Activated CD4-positive, CD25-positive, alpha-beta regulatory T cell treated with anti-CD3 and anti-CD28 coated beads, Interleukin-2, amount 50 U/mL, for 24 hours (primary cell): Measurements from ENCODE around the gene RDH13.
"Not testable (repeated sequence)": the region's sequence is repeated elsewhere in the genome, so short reads cannot be mapped to it uniquely, and the experiment has no call there.

ENCODE experiments used
- ATAC-seq, 2 donors: fragments of 150-1000 bp; cut with Tn5 transposase; one replicate each; pipeline ENCODE4 v1.10.0; 2021; ENCODE audit warnings: mild to moderate bottlenecking in 1 of 2, moderate library complexity in 1 of 2

The RDH13 gene

DNA sequence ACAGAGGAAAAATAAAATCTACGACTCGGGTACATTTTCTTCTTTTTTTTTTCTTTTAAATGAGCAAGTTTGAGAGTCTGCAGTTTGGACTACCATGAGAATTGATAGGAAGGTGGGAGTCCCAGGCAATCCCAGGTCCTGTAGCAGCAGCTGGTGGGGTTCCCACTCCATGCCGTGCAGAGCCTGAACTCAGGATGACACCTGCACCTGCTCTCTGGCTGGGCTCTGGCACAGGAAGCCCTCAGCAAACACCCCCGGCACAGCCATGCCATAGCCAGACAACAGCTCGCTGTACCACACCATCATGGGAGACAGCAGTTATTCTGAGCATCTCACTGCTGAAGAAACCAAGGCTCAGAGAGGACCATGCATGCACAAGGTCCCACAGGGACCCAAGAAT lies 18.7 kb downstream of the RDH13 start:
- ATAC-seq = no peak

GRCh38 chr19:55042688-55043087 lies 20.3 kb downstream of the RDH13 start:
- no peak for ATAC-seq

DNA sequence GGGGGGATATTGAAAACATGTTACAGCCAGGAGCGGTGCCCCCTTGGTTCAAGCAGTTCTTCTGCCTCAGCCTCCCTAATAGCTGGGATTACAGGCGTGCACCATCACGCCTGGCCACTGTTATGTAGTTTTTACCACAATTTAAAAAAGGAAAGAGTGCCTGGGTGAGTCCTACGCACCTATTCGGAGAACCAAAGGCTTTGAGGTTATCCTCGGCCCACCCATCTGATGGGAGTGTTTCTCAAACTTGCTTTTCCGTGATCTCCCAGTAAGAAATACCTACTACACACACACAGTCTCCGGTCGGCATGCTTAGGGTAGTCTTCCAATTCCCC lies 20.6 kb downstream of the RDH13 start:
- ATAC-seq = no peak

- ATAC-seq = peak; percentile 69 to 71
Measured at GRCh38 chr19:55041627-55042343, 21.2 kb downstream of the RDH13 start.

DNA sequence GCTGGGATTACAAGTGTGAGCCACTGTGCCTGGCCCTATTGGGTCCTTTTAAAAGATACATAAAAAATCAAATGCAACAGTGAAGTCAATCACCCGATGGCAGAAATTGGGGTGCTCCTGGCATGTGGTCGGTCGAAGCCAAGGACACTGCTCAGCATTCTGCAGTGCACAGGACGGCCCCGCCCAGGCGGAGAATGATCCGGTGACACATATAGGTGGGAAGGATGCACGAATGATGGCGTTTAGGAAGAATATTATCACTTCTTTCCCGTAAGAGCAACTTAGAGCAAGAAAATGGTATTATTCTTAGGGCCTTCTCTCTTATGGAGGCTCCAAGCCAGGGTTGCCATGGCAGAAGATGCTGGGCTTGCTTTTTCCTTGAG lies 21.7 kb downstream of the RDH13 start:
- ATAC-seq = no peak

GRCh38 chr19:55040654-55041053 lies 22.3 kb downstream of the RDH13 start:
- not testable (repeated sequence) for ATAC-seq

- not testable (repeated sequence) for ATAC-seq
Measured at GRCh38 chr19:55037603-55038002, 25.3 kb downstream of the RDH13 start.

DNA sequence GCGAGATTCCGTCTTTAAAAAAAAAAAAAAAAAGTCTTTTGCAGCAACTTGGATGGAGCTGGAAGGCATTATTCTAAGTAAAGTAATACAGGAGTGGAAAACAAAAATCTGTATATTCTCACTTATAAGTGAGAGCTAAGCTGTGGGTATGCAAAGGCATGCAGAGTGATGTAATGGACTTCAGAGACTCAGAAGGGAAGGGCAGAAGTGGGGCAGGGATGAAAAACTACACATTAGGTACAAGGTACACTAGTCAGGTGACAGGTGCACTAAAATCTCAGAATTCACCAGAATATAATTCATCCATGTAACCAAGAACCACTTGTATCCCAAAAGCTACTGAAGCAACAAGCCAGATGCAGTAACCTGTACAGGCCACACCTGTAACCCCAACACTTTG lies 26.9 kb downstream of the RDH13 start:
- ATAC-seq = no peak

- no peak for ATAC-seq
Measured at GRCh38 chr19:55034751-55035150, 28.2 kb downstream of the RDH13 start.

- not testable (repeated sequence) for ATAC-seq
Measured at GRCh38 chr19:55032976-55033643, 29.8 kb downstream of the RDH13 start.

- no peak for ATAC-seq
Measured at GRCh38 chr19:55032170-55032800, 30.7 kb downstream of the RDH13 start.

GRCh38 chr19:55031178-55031577 lies 31.8 kb downstream of the RDH13 start:
- no peak for ATAC-seq

GRCh38 chr19:55028757-55029156 lies 34.2 kb downstream of the RDH13 start:
- ATAC-seq = no peak

- no peak for ATAC-seq
Measured at GRCh38 chr19:55027472-55028337, 35.2 kb downstream of the RDH13 start.

GRCh38 chr19:55027140-55027471 lies 35.8 kb downstream of the RDH13 start:
- not testable (repeated sequence) for ATAC-seq

GRCh38 chr19:55024111-55024510 lies 38.8 kb downstream of the RDH13 start:
- ATAC-seq = no peak

DNA sequence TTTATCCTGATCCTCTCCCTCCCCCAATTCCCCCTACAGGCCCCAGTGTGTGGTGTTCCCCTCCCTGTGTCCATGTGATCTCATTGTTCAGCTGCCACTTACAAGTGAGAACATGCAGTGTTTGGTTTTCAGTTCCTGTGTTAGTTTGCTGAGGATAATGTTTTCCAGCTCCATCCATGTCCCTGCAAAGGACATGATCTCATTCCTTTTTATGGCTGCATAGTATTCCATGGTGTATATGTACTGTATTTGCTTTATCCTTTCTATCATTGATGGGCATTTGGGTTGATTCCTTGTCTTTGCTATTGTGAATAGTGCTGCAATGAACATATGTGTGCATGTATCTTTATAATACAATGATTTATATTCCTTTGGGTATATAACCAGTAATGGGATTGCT lies 42.6 kb downstream of the RDH13 start:
- ATAC-seq = not testable (repeated sequence)

DNA sequence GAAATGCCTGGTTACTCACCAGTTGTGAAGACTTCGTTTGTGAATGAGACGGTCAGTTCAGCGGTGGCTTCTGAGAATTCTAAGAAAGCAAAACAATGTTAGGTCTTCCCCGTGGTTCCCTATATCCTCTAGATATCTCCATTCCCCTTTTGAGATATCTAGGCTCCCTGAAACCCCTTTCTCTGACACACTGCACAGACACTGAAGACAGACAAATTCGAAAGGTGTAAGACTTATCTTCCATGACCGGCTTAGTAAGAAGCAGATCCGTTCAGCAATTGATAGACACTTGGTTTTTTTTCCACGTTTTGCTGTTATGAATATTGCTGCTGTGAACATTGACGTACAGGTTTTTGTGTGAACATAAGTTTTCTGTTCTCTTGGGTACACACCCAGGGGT lies 44.3 kb downstream of the RDH13 start:
- ATAC-seq = no peak

DNA sequence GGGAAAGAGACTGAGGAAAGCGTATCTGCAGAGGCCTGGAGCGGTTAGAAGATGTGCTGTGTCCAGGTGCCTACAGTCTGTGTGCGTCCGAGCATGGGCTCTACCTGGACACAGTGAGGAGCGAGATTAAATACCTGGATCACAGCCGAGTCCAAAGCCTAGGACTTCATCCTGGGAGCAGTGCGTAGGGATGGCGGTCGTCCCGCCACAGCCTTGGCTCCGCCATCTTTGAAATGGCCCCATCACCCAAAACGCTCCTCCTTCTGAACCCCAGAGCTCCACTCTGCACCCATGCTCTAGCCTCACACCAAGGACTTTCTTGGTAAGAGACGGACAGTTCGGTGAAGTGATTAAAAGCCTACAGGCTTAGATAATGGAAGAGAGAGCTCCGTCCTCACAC lies 44.7 kb downstream of the RDH13 start:
- ATAC-seq = no peak

GRCh38 chr19:55016017-55016416 lies 46.9 kb downstream of the RDH13 start:
- ATAC-seq = no peak

GRCh38 chr19:55015126-55015525 lies 47.8 kb downstream of the RDH13 start:
- no peak for ATAC-seq

DNA sequence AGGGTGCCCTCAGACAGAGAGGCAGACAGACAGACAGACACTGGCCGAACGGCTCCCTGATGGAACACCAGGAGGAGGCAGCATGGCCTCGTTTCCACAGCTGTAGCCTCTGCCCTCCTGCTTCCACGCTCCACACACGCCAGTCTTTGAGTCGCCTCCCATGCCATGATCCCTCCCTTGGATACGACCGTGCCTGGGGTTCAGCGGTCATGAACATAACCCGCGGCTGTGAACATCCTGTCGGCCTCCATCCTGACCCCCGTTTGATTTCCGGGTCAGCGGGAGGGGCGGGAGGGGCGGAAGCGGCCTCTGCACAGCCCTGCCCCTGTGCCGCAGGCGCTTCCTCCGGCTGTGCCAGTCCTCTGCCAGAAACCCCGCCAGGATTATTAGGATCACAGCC lies 48.2 kb downstream of the RDH13 start:
- peak in 1 of 2 donors; percentile 46 for ATAC-seq

DNA sequence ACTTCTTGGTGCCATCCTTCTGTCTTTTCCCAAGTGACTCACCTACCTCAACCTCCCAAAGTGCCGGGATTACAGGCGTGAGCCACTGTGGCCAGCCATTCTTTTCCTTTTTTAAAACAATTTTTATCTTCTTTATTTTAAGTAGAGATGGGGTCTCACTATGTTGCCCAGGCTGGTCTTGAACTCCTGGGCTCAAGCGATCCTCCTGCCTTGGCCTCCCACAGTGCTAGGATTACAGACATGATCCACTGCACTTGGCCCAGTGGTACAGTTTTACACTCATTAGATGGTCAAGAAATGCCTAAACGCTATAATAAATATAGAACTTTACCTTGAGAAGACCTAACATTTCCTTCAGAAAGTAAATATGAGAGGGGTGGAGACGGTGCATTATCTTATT lies 49.4 kb downstream of the RDH13 start:
- ATAC-seq = no peak
